A549 (cell line): ENCODE data around the gene ZBTB16.

Source experiments
- CTCF ChIP-seq: fragments of >200 bp; sonication (Bioruptor Twin); formaldehyde crosslinking; IDR thresholded peaks from 3 replicates; pipeline ENCODE4 v1.5.1; 2016
- E2F6 ChIP-seq: IDR thresholded peaks from 2 replicates; pipeline ENCODE4 v1.6.1; 2012; ENCODE audit warnings: low read depth, borderline replicate concordance
- POLR2A ChIP-seq: IDR thresholded peaks from 2 replicates; pipeline ENCODE4 v1.6.1; 2012; ENCODE audit warnings: mild to moderate bottlenecking, low read length
- ZFP36 ChIP-seq: fragments of 450-650 bp; IDR thresholded peaks from 2 replicates; pipeline ENCODE4 v1.6.1; 2014; ENCODE audit warnings: borderline replicate concordance; ENCODE audit not compliant: partially characterized antibody

GRCh38 chr11:114271316-114271715, 211.8 kb downstream of the ZBTB16 start:
- TF ChIP-seq CTCF (no peak), ZFP36 (no peak), E2F6 (no peak), POLR2A (no peak)
